ENCODE results near the gene CCDC15.

The CCDC15 gene

GRCh38 chr11:125070699-125071254 lies 116.8 kb downstream of the CCDC15 start:
- no peak for DNase-seq

GRCh38 chr11:125071435-125071834 lies 117.4 kb downstream of the CCDC15 start:
- no peak for DNase-seq

- DNase-seq: no peak
These were observed 117.8 kb downstream of the CCDC15 start for GRCh38 chr11:125071846-125072217.

- no peak for DNase-seq
These were observed 118.4 kb downstream of the CCDC15 start for GRCh38 chr11:125072218-125072960.

- DNase-seq: no peak
These were observed 119.1 kb downstream of the CCDC15 start for GRCh38 chr11:125072961-125073590.

- no peak for DNase-seq
These were observed 119.8 kb downstream of the CCDC15 start for GRCh38 chr11:125073616-125074483.

GRCh38 chr11:125074511-125075241 lies 120.7 kb downstream of the CCDC15 start:
- no peak for DNase-seq

GRCh38 chr11:125075242-125075625 lies 121.2 kb downstream of the CCDC15 start:
- no peak for DNase-seq

- no peak for DNase-seq
These were observed 121.9 kb downstream of the CCDC15 start for GRCh38 chr11:125075900-125076317.

GRCh38 chr11:125076378-125076945 lies 122.5 kb downstream of the CCDC15 start:
- no peak for DNase-seq

GRCh38 chr11:125078016-125078415 lies 124.0 kb downstream of the CCDC15 start:
- no peak for DNase-seq

- no peak for DNase-seq
These were observed 124.6 kb downstream of the CCDC15 start for GRCh38 chr11:125078516-125079140.

GRCh38 chr11:125079151-125079877 lies 125.3 kb downstream of the CCDC15 start:
- DNase-seq: no peak

- DNase-seq: no peak
These were observed 126.0 kb downstream of the CCDC15 start for GRCh38 chr11:125079878-125080530.

- no peak for DNase-seq
These were observed 126.5 kb downstream of the CCDC15 start for GRCh38 chr11:125080531-125080911.

GRCh38 chr11:125081098-125081798 lies 127.2 kb downstream of the CCDC15 start:
- DNase-seq: no peak

GRCh38 chr11:125082040-125082439 lies 128.0 kb downstream of the CCDC15 start:
- no peak for DNase-seq

GRCh38 chr11:125082611-125083311 lies 128.8 kb downstream of the CCDC15 start:
- no peak for DNase-seq

All from T-helper 9 cell (primary cell).